ENCODE results near the gene PLB1.

PLB1 gene

DNA sequence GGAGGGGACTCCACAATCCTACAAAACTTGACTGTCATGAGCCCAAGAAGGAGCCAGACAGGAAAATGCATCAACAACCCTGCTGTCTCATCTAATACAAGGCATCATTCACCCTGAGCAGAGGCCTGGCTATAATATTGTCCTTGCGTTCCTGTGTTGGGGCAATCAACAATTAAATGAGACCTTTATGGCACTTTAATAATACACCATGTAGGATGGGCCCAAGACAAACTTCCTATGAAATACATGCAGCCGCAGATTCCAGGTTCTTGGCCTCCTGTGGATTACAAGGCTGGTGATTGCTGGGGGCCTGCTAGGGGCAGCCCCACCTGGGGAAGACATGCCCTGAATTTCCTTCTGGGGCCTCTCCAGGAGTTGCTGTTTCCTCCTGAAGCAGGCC lies 173.0 kb downstream of the PLB1 start:
- TF ChIP-seq, protein P1, sequence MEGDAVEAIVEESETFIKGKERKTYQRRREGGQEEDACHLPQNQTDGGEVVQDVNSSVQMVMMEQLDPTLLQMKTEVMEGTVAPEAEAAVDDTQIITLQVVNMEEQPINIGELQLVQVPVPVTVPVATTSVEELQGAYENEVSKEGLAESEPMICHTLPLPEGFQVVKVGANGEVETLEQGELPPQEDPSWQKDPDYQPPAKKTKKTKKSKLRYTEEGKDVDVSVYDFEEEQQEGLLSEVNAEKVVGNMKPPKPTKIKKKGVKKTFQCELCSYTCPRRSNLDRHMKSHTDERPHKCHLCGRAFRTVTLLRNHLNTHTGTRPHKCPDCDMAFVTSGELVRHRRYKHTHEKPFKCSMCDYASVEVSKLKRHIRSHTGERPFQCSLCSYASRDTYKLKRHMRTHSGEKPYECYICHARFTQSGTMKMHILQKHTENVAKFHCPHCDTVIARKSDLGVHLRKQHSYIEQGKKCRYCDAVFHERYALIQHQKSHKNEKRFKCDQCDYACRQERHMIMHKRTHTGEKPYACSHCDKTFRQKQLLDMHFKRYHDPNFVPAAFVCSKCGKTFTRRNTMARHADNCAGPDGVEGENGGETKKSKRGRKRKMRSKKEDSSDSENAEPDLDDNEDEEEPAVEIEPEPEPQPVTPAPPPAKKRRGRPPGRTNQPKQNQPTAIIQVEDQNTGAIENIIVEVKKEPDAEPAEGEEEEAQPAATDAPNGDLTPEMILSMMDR (IDR thresholded peaks at IDR 0.05; ENCODE audit: low read depth, low read length), result no peak
- in situ Hi-C loops (cut with HindIII; ENCODE audit: low sequenced_read_pairs), result no loop called here
- no peak overlapping the region for H3K4me3 ChIP-seq (ENCODE audit: low read depth, low read length)
- no peak for DNase-seq (ENCODE audit: low read depth, low spot score)

DNA sequence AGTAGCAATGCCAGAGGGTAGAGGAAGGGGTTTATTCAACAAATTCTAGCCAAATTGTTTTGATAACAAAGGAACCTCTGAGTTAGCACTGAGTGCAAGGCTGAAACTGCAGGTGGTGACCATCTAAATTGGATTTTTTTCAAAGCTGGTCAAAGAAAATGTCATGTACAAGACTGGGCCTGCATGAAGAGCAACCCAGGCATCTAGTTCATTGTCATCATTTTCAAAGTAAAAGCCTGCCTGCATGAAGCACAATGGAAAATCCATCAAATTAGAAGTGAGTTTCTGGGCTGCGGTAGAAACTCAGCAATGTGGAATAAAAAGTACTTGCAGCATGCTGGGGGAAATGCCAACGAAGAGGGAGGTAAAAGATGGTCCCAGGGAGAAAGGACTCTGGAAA lies 175.0 kb downstream of the PLB1 start:
- TF ChIP-seq, protein P1 (IDR thresholded peaks at IDR 0.05; ENCODE audit: low read depth, low read length), result no peak
- in situ Hi-C loops (cut with HindIII; ENCODE audit: low sequenced_read_pairs), result no loop called here
- H3K4me3 ChIP-seq (ENCODE audit: low read depth, low read length), result no peak overlapping the region
- DNase-seq (ENCODE audit: low read depth, low spot score), result no peak

DNA sequence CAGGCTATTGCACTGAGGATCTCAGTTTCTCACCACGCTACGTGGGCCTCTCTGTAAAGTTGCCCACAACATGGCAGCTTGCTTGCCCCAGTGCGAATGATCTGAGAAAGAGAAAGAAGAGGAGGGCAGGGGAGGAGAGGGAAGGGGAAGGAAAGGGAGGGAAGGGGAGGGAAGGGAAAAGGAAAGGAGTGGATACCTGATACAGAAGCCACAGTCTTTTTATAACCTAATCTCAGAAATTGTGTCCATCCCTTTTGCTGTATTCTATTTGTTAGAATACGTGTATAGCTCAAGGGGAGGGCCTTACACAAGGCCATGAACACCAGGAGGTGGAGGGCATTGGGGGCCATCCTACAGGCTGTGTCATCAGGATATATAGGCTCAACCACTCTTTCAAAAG lies 177.5 kb downstream of the PLB1 start:
- in situ Hi-C loops (cut with HindIII; ENCODE audit: low sequenced_read_pairs), result no loop called here
- TF ChIP-seq, protein P1 (IDR thresholded peaks at IDR 0.05; ENCODE audit: low read depth, low read length), result no peak
- no peak for DNase-seq (ENCODE audit: low read depth, low spot score)
- H3K4me3 ChIP-seq (ENCODE audit: low read depth, low read length), result no peak overlapping the region

DNA sequence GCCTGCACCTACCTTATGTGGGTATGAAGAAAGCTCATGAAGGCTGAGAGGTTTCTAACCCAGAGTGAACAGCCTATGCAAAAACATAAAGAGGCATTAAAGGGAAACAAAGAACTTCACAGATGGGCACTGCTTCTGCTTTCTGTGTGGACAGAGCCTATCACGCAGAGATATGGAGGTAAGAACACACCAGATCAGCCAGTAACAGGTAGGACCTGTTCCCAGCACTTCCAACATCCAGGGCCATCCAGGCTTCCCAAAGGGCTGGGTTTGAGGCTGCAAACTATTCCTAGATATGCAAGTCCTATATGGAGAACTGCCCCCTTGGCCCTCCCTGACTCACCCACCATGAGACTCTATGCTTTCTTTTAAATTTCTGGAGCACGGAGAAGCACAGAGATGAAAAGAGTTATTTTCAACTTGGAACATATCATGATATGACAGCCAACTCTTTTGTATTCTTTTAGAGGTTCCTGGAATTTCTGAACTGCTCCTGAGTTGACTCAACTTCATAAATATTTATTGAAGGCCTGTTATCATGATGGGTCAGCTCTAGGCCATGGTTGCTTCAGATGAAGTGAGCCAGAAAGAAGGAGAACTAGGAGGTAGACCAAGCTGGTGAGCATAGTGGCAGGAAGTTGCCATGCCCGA lies 178.3 kb downstream of the PLB1 start:
- H3K4me3 ChIP-seq (ENCODE audit: low read depth, low read length), result no peak overlapping the region
- TF ChIP-seq, protein P1 (IDR thresholded peaks at IDR 0.05; ENCODE audit: low read depth, low read length), result no peak
- peak; percentile 57 for DNase-seq (ENCODE audit: low read depth, low spot score)
- in situ Hi-C loops (cut with HindIII; ENCODE audit: low sequenced_read_pairs), result no loop called here

DNA sequence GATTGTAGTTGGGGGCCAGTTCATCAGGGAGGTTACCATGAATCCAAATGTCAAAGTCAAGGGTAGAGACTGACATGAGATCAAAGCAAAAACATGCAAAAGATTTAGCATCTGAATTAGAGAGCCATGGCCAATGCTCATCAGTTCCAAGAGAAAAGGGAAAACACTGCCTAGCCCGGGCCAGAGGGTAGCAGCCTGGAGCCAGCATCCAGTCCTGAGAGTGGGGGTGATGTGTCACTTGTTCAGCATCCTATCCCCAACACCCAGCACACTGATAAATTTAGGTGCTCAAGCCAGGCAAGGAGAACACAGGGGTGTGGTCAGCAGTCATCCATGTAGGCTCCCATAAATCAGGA lies 178.8 kb downstream of the PLB1 start:
- in situ Hi-C loops (cut with HindIII; ENCODE audit: low sequenced_read_pairs), result no loop called here
- TF ChIP-seq, protein P1 (IDR thresholded peaks at IDR 0.05; ENCODE audit: low read depth, low read length), result no peak
- H3K4me3 ChIP-seq (ENCODE audit: low read depth, low read length), result no peak overlapping the region
- no peak for DNase-seq (ENCODE audit: low read depth, low spot score)

DNA sequence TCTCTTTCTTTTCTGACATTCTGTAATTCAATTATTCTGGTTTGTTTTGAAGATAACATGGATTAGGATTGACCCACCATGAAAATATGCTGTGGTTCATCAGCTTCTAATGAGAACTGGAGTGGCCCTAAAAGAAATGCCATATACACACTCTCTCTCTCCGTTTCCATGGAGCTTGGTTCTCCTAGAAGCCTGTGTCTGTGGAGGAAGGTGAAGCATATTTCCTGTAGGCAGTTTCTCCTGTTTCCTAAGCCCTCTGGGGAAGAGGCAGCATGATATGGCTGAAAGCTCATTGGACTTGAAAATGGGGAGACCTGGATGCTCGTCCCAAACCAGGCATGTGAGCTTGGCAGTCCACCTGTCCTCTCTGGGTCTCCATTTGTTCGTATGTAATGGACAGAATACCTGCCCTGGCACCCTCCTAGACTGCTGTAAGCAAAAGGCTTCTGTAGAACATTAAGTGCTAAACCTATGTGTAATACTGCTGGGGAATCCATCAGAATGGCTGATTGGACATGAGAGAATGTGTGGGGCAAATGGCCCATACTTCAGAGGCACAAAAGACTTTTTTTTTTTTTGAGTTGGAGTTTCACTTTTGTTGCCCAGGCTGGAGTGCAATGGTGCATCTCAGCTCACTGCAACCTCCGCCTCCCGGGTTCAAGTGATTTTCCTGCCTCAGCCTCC lies 180.4 kb downstream of the PLB1 start:
- no peak overlapping the region for H3K4me3 ChIP-seq (ENCODE audit: low read depth, low read length)
- in situ Hi-C loops (cut with HindIII; ENCODE audit: low sequenced_read_pairs), result no loop called here
- TF ChIP-seq, protein P1 (IDR thresholded peaks at IDR 0.05; ENCODE audit: low read depth, low read length), result no peak
- no peak for DNase-seq (ENCODE audit: low read depth, low spot score)
